HL-60/S4 treated with phorbol 12-myristate 13-acetate at 8.2 ng/mL for 4 days and 3 days (cell line): ENCODE data around the gene CCDC34.
"Not testable (repeated sequence)": the region's sequence is repeated elsewhere in the genome, so short reads cannot be mapped to it uniquely, and the experiment has no call there.

Source experiments
- in situ Hi-C: fragments of 300-500 bp; cut with MboI; formaldehyde crosslinking; loops from 2 replicates; pipeline ENCODE4 v1.15.0; 2022; ENCODE audit warnings: low sequenced_read_pairs

CCDC34 gene

DNA sequence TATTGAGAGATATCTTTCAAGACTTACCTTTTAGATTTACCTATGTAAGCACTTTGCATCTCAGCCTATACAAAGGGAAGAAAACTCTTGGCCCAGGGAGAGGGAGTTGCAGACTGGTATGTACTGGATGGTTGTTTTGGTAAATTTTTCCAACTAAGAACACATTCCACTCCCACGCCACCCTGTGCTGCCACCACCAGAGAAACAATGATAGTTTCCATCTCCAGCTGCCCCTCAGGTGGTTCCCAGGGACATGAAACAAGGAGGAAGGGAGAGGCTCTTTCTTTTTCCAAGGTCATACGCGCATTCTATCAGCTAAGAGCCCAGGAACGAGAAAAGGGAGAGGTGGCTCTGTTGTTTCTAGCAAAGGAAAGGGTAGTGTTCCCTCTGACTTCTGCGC lies 34.4 kb downstream of the CCDC34 start:
- in situ Hi-C loops = no loop called here

DNA sequence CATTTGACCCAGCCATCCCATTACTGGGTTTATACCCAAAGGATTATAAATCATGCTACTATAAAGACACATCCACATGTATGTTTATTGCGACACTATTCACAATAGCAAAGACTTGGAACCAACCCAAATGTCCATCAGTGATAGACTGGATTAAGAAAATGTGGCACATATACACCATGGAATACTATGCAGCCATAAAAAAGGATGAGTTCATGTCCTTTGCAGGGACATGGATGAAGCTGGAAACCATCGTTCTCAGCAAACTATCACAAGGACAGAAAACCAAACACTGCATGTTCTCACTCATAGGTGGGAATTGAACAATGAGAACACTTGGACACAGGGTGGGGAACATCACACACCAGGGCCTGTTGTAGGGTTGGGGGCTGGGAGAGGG lies 36.0 kb downstream of the CCDC34 start:
- in situ Hi-C loops = not testable (repeated sequence)

DNA sequence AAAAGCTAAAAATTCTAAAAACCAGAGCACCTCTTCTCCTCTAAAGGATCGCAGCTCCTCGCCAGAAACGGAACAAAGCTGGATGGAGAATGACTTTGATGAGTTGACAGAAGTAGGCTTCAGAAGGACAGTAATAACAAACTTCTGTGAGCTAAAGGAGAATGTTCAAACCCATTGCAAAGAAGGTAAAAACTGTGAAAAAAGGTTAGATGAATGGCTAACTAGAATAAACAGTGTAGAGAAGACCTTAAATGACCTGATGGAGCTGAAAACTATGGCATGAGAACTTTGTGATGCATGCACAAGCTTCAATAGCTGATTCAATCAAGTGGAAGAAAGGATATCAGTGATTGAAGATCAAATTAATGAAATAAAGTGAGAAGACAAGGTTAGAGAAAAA lies 40.8 kb downstream of the CCDC34 start:
- in situ Hi-C loops = not testable (repeated sequence)

DNA sequence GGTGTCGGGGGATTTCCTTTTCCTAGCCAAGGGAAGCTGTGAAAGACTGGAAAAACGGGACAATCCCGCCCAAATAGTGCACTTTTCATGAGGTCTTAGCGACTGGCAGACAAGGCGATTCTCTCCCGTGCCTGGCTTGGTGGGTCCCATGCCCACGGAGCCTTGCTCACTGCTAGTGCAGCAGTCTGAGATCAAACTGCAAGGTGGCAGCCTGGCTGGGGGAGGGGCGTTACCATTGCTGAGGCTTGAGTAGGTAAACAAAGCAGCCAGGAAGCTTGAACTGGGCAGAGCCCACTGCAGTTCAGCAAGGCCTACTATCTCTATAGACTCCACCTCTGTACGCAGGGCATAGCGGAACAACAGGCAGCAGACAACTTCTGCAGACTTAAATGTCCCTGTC lies 41.7 kb downstream of the CCDC34 start:
- in situ Hi-C loops = not testable (repeated sequence)

DNA sequence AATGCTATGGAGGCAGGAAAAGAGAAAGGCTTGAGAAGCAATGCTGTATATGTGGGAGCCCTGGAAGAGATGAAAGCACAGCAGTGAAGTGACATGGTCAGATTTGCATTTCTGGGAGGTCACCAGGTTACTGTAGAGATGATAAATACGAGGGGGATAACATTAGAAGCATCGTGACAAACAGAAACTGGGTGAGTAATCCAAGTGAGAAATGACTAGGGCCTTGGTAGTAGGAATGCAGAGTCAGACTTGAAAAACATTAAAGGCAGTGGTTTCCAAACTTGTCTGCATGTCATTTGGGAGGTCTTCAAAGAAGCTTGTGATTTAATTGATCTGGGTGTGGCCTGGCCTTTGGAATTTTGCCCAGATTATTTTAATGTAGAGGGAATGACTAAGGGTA lies 43.9 kb downstream of the CCDC34 start:
- in situ Hi-C loops = no loop called here

DNA sequence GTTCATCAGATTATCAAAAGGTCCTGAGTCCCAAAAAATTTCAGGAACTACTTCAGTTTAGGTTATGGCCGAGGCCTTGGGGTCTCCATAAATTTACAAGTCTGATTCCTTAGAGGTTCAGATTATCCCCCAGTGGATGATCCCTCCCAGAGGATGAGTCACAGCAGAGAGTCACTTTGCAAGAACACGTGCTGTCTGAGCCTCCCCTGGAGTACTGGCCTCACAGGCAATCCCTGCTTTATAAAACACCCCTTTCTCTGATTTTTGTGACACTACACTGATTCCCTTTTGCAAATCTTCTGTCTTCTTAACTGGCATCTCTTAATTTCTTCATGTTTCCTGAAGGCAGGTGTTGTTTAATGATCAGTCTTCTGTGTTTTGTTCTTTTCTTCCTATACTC lies 45.3 kb downstream of the CCDC34 start:
- in situ Hi-C loops = no loop called here

DNA sequence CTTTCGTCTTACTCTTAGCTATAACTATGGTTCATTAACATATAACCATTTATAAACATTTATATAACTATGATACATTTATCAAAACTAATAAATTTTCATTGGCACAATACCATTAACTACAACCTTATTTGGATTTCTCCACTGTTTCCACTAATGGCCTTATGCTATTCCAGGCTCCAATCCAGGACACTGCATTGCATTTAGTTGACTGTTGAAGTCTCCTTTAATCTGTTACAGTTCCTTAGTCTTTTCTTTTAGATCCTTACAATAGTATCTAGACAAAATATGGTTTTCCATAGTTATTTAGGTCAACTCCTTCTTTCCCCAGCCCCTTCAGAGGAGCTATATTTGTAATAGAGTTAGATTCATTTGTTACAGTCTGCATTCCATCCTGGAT lies 47.2 kb downstream of the CCDC34 start:
- in situ Hi-C loops = no loop called here

DNA sequence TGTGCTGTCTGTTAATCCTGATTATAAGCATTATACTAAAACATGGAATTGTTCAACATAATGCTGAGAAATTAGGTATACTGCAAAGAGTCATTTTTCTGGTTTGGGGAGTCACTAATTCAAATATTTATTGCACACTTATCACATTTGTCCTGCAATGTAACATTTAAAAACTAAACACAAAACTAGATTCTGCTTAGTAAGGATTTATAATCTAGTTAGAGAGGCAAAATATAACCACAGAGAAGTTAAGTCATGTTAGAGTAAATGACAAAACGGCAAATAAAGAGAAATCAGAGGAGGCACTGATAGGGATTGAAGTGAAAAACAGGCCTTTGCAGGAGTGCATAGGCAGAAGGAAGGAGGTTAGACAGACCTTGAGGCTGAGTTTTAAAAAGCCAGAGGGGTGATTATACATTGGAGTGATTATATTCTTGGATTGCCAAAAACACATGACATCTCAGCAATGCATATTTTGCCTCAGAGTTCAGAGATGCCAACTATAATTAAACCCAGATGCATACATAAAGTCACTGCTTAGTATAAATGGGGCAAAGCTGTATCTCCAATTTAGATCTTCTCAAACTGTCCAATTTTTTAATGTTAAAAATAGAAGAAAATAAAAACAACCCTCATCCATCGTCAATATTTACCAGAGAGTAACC lies 49.7 kb downstream of the CCDC34 start:
- in situ Hi-C loops = no loop called here

DNA sequence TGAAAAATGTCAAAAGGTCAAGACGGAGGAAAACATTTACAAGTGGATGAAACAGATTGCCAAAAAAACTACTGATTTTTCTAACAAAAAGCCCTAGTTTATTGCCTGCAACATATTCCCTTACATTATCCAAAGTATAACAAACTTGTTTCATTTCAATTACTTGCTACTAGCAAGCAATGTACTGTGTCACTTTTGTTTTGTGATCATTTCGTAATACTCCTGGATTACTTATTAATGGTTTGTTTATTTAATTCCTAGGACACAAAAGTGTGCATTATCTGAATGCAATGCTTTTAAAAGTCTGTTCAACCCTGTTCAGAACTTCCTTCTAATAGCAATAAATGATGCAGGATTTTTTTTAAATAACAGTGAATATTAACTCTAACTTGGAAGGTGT lies 50.9 kb downstream of the CCDC34 start:
- in situ Hi-C loops = no loop called here

DNA sequence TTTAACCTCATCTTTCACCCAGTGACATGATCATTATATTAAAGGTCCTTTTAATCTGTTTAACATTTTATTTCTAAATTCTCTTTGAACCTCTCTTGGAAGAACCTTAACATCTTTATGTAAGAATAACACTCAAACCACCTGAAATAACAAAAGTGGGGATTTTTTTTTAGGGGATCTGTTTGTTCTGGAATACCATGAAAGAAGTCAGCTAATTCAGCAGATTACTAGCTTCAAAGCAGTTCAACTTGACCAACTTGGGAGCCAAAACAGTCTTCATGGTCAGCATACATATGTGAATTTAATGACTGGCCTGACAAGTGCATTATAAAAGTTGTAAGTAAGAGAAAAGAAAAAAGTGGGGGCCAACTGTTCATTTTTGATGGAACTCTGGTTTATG lies 52.3 kb downstream of the CCDC34 start:
- in situ Hi-C loops = no loop called here

DNA sequence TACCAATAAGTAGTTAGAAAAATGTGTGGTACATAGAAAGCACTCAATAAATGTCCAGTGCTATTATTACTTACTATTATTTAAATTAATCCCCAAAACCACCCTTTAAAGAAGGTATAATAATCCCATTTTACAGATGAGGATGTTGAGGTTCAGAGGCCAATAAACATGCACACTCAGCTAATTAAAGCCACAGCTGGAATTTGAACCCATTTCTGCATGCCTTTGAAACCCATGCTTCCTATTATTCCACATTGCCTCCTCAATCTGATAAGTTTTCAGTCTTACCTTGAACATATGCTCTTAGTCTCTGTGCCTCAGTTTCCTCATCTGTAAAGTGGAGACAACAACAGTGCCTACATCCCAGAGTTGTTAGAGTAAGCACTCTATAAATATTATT lies 52.8 kb downstream of the CCDC34 start:
- in situ Hi-C loops = no loop called here

DNA sequence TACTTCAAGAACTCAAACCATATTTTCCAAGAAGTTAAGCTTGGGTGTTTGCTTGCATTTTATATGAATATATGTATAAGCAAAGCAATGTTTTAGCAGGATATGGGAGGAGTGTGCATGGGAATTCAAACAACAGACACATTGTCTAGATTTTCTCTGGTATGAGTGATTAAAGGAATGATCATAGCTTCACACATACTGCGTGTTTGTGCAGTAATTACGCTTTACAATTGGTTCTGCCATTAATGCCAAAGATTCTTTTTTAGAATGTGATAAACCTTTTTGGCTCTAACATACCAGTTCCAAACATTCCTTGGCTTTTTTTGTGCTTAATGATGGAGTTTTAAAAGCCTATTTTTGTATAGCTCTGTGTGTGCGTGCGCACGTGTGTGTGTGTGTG lies 54.0 kb downstream of the CCDC34 start:
- in situ Hi-C loops = no loop called here

DNA sequence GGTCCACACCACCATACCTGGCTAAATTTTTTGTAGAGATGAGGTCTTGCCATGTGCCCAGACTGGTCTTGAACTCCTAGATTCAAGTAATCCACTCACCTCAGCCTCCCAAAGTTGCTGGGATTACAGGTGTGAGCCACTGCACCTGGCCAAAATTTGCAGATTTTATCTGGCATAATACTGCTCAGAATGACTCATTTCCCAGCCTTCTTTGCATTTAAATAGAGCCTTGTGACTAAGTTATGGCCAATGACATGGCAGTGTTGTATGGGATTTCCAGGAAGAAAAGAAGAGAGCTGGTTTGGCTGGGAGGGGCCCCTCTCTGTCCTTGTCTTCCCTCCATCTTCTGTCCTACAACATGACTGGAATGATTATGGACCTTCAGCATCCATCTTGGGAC lies 55.8 kb downstream of the CCDC34 start:
- in situ Hi-C loops = no loop called here

DNA sequence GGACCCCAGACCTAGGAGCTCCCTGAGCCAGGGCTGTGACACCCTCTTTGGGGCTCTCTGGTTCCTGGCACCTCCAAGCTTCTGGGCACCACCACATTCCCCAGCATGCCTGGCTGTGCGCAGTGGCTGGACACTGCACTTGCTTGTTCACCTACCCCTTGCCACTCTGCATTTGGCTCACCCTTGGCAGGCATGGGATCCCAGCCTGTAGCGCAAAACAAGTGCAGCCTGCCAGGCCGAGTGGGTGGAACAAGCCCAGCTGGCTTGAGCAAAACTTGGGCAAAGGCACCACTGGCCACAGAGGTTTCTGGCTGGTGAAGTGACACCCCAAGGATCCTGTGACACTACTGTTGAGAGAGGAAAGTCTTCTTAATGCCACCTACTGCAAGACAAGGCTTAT lies 57.3 kb downstream of the CCDC34 start:
- in situ Hi-C loops = no loop called here

DNA sequence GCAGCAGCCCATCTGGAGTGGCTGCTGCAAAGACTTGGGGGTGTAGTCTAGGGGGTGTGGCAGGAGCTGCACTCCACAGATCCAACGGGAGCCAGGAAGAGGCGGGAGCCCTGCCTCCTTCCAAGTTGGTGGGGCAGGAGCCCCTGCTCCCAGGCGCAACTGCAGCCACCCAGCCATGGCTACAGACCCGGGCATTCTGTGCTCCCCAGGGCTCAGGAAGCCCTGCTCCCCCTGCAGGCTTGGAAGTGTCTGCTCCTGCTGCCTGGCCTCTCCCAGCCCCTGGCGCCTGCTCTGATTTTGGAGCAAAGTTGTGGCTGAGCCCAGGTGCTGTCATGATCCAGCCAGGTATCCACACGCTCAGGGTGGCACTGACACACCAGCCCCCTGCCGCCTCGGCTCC lies 58.5 kb downstream of the CCDC34 start:
- in situ Hi-C loops = no loop called here

DNA sequence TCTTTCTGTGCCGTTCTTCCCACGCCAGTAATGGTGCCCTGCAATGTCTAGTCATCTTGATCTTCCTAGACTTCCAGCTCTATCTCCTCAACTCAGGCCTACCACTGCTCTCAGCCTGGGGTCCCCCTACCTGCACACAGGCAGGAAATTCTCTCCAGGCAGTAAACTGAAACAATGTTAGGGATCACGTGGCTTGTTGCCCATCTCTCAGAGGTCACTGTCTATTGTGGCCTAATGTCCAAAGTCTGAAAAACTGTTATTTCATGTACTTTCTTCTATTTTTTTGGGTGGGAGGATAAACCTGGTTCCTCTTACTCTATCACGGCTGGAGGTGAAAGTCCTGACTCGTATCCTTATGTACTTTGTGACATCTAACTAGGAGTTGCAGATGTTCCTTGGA lies 59.1 kb downstream of the CCDC34 start:
- in situ Hi-C loops = no loop called here

DNA sequence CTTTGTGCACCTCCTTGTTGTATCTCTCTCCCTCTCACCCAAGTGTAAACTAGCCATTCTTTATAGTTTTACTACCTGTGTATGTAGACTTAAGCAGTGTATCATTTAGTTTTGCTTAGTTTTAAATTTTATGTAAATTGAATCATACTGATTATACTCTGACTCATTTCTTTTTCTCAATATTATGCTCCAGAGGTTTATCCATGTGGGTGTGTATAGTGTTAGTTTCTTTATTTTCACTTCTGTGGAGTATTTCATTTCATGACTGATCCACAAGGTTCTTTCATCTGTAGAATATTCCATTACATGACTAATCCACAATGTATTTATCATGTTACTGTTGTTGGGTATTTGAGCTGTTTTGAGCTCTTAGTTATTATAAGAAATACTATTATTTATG lies 62.0 kb downstream of the CCDC34 start:
- in situ Hi-C loops = no loop called here

DNA sequence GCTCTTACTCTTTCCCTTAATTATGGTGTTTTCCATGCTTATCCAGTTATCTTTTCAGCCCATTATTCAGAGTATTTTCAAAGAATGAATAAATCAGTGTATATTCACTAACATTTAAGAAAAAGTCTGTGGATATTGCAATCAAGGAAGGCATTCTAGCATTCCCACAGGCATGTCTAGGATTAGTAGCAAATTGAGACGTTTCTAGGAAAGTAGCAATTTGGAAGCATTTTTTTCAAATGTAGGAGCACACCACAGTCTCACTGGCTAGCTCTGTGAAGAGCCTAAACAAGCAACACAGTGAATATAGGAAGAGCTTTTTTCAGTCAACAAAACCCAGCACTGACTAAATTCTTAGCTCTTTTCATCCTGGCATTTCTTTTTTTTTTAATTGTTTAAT lies 65.4 kb downstream of the CCDC34 start:
- in situ Hi-C loops = no loop called here

DNA sequence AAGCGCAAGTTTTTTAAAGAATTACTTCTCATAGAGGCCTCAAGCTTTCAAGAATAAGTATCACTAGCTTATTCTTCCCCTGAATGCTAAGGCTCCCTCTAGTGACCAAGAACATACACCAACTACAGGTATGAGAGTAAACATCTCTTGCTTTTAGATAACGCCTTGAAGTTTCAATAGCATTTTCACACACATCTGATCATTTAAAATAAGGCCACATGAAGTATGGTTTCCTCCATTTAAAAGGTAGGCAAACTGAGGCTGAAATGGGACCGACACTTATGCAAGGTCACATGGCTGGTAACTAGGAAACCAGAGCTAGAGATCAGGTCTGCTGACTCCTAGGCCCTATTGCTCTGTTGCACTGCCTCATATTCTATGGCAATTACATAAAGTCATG lies 66.5 kb downstream of the CCDC34 start:
- in situ Hi-C loops = no loop called here

DNA sequence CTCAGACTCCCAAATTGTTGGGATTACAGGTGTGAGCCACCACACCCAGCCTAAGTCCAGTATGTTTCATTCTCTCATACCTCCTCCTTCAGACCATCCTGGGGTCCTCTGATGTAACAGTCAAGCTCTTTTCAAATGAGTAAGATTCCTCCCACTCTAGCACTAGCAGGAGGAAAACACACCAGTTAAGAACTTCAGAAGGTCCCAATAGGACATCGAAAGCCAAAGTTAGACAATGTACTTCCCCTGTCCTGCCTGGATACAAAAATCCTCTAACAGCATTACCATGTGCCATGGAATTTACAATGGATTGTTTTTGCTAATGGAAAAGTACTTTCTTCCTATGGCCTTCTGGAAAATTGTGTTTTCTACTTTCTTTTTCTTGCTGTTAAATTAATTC lies 67.1 kb downstream of the CCDC34 start:
- in situ Hi-C loops = no loop called here

DNA sequence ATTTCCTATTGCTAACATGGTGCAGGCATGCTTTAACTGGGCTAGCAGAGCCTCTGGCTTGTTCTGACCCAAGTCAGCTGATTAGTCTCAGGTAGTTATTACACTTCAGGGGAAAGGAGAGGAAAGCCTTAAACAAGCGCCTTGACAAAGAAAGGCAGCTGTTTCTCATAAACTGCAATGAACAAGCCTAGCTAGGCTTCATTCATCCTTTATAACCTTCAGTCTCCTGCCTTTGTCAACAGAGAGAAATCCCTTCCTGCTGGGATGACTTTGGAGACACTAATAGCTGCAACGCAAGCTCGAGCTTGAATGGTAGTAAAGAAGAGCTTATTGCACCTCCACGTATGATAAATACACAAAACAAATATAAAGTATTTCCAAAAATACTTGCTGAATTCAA lies 68.4 kb downstream of the CCDC34 start:
- in situ Hi-C loops = no loop called here

DNA sequence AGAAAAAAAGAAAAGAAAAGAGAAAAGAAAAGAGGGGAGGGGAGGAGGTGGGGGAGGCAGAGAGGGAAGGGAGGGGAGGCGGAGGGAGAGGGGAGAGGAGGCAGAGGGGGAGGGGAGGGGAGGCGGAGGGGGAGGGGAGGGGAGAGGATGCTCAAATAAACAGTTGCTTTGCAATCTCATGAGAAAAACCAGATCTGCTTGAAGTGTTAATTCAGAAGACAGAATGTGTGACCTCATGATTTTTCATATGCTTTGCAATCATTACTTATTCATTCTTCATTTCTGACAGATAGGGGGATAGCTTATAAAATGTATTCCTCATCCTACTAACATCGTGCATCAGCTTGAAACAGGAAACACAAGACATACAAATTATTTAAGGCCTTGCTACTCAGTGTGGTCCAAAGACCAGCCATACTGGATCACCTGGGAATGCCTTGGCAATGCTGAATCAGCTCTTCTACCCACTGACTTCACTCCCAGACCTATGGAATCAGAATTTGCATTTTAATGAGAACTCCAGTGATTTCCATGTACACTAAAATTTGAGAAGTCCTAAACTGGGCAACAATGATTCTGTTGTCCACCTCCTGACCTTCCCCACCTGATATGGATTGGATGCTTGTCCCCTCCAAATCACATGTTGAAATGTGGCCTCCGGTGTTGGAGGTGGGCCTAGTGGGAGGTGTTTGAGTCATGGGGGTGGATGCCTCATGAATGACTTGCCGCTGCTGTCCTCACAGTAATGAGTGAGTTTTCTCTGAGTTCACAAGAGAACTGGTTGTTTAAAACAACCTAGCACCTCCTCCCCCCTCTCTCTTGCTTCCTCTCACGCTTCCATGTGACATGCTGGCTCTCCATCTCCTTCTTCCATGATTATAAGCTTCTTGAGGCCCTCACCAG lies 69.2 kb downstream of the CCDC34 start:
- in situ Hi-C loops = no loop called here

DNA sequence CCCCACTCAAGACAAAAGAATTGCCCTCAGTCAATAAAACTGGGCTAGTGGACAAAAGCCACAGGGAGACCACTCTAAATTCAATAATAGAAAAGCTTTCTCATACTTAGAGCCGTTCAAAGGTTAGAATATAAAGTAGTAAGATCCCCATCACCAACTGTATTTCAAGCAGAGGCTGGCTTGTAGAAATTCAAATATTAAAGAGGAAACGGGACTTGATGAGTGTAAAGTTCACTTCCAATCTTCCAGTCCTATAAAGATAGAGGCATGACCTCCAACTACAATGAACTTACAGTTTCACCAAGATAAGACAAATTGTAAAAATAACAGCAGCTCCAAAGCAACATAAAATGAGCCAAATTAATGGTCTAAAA lies 70.4 kb downstream of the CCDC34 start:
- in situ Hi-C loops = no loop called here
